Posterior cingulate gyrus (tissue), 11 donors: Measurements from ENCODE around the gene ATOH7.

Source experiments
- DNase-seq, 10 donors: peaks; one replicate each; pipeline versions ENCODE4 v3.0.0 to v3.0.0-alpha.2; 2020 to 2021; ENCODE audit warnings: mixed read lengths in 3 of 10
- intact Hi-C: fragments of 100-400 bp; cut with DNase I; formaldehyde crosslinking; loops from one replicate; pipeline ENCODE4 v1.15.1; 2023

Gene ATOH7

DNA sequence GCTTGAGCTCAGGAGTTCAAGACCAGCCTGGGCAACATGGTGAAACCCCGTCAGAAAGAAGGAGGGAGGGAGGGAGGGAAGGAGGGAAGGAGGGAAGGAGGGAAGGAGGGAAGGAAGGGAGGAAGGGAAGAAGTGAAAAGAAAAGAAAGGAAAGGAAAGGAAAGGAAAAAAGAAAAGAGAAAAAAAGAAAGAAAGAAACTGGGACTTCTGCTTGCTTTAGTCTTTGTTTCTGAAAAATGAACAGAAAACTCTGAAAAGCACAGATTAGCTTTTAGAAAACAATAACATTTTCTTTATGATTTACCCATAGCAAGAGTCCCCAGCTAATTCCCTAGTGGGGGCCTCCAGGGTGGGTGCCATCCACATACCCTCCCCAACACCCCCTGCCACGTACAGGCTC, 46.8 kb downstream of the ATOH7 start:
- intact Hi-C loops: no loop called here
- DNase-seq: no peak

- intact Hi-C loops: no loop called here
- no peak for DNase-seq
Measured at GRCh38 chr10:68184546-68184945, 47.4 kb downstream of the ATOH7 start.
